ENCODE data around the gene NUP210L. TPM values are rescaled to one million over a fixed set of nuclear protein-coding genes. Genes with fewer than 3 reads are reported as not detected.
"Not testable (repeated sequence)": the region's sequence is repeated elsewhere in the genome, so short reads cannot be mapped to it uniquely, and the experiment has no call there.

NUP210L gene
- polyA plus RNA-seq, 4 donors = 0.06 to 0.14 (median 0.09) TPM

DNA sequence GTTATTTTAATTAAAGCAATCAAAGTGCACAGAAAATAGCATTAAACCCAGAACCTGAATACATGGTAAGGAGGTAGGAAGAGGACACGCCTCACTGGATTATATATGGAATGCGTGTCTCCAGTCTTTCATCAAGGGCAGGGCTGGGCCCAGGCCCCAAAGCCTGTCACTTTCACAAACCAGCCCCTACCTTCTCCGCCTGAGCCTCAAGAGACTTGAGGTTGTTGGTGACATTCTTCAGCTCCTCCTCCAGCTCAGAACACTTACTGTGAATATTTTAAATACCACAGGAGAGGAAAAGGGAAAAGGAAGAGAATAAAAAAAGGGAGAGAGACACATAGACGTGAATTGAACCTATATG is 16.3 kb upstream of the NUP210L start:
- DNase-seq (ENCODE audit: low read depth in 4 of 4, low spot score in 3 of 4) = no peak

DNA sequence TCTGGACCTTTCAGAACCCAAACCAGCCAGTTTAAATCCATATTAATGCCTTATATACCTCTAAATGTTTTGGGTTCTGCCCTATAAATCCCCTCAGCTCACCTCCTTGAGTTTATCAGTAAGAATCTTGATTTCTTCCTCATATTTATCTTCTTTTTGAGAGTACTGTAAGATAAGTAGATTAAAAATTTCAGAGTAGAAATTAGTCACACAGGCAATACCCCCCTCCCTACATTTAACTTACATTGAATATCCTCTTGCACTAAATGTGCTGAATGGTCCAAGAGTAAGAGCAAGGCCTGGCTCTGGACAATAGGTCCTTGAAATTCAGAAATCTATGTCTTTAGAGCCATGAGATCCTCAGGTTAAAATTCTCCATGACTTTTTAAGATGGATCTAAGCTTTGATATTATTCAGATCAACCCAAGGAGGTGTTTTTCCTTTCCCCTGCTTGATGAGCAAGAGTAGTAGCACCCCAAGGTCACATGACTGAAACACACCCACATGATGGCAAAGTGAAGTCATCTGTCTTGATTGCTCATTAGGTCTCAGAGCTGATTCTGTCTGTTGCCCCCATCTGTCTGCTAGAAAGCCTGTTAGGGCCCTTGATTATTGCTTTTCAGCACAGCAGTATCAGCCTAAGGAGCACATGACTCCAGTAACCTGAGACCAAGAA is 15.8 kb upstream of the NUP210L start:
- DNase-seq (ENCODE audit: low read depth in 4 of 4, low spot score in 3 of 4) = no peak

DNA sequence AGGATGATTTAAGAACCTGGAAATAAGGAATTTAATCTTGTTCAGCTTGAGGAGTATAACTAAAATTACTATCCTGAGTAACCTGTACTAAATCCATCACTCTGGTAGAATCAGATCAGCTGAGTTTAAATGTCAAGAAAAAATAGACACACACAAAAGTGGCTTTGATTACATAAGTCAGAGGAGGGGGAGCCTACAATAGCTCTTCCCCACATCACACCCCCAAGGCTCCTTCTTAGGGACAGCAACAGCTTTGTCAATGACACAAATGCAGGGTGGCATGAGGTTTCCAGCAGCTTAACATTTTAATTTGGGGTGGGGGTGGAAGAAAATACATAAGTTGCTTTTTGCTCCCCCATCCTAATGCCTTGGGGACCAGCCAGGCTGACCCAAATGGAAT is 12.6 kb upstream of the NUP210L start:
- no peak for DNase-seq (ENCODE audit: low read depth in 4 of 4, low spot score in 3 of 4)

DNA sequence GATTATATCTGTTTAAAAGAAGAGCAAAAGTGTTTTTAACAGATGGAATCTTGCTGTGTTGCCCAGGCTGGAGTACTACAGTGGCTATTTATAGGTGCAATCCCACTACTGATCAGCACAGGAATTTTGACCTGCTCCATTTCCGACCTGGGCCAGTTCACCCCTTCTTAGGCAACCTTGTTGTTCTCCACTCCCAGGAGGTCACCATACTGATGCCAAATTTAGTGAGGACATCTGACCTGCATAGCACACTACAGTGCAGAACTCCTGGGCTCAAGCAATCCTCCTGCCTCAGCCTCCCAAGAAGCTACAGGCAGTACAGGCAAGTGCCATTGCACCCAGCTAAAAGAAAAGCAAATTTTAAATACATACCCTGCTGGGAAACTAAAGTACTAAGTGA is 11.3 kb upstream of the NUP210L start:
- DNase-seq (ENCODE audit: low read depth in 4 of 4, low spot score in 3 of 4) = no peak

DNA sequence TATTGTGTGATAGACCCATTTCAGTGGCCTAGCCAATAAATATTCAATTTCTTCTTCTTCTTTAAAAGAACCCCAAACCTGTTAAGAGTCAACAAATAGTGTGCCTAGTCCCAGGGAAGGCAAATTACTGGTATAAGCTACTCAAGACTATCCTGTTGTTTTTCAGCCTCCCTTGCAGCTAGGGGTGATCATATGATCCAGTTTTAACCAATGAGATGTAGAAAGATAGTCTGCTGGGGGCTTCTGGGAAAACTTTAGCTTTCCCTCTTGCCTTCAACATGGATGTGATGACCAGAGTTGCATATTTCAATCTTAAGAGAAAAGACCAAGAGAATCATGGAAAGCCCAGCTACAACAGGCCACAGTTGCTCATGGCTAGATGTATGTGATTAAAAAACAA is 4.7 kb upstream of the NUP210L start:
- DNase-seq (ENCODE audit: low read depth in 4 of 4, low spot score in 3 of 4) = no peak

DNA sequence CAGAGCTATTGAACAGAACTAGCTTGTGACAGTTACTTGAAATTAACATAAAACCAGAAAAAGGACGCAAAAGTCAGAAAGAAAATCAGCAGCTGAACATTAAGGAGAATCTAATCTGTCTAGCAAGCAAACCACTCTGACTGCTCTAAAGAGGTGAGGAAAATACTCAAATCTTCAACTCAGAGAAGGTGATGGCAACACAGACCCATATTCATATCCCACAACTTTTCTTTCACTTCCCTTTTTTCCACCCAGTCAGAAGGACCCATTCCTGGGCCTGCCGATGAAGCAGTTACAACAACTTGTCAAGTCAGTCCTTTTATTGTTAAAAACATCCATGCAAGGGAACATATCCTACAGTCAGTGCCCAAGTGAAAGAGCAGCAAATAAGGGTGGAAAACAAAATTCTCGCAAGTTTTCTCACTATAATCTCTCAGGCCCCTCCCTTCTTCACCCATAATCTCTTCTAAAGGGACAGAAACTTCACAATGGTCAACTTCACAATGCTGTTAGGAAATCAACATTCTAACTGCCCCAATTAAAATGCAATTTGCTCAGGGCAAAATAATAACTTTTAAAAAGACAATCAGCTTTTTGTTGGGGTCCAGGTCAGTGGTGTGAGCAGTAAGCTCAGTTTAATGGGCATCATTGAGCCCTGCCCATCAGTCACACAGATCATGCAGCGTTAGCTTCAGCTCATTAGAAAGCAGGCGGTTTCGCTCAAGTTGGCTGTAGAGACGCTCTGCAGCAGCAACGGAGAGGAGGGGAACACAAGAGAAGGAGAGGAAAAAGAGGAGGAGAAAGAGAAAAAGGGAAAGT is 3.6 kb upstream of the NUP210L start:
- DNase-seq (ENCODE audit: low read depth in 4 of 4, low spot score in 3 of 4) = no peak

DNA sequence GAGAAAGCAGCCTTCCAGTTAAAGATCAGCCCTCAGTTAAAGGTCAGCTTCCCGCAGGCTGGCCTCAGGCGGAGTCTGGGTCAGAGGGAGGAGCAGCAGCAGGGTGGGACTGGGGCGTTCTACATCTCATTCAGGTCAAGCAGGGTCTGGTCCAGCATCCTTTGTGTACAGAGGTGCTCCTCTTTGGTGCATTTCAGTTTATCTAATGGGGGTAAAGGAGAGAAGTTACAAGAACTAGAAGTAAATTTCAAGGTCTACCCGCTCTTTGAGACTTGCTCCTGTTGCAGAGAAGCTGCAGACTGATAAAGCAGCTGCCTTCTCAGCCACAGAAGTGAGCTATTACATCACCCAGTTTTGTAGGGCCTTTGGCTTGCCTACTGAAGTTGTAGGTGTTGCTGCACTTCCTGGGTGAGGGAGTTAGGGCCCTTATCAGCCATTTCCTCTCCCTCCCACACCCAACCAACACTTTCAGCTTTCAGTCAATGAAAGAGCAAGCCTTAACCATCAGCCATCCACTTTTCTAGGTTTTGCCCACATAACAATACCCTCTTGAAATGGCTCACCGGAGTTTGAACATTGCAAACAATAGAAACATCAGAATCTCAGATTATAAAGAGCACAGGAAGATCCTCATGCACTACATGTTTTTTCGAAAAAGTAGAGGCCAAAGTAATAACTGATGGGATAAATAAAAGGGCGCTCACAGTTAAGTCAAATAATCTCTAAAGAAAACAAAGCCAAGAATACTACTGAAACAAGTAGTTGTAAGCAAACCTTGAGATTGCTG is 2.8 kb upstream of the NUP210L start:
- DNase-seq (ENCODE audit: low read depth in 4 of 4, low spot score in 3 of 4) = no peak

DNA sequence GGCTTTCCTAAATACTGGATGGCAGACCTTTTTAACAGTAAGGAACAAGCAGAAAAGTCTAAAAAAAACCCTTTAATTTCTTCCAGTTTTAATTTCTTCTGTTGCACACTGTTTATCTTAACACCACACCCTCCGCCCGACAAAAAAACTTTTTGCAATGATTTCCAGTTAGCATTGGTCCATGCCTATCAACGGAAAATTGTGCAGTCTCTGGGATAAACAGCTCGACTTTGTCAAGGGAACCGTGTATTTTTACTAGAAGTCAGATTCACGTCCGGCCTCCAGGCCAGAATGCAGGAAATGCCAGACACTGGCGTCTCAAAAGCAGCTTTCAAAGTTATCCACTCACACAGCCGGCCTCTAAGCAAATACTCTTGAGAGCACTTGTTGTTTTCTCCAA is 378 bp upstream of the NUP210L start:
- DNase-seq (ENCODE audit: low read depth in 4 of 4, low spot score in 3 of 4) = peak; percentile 1 to 29 (median 15)

DNA sequence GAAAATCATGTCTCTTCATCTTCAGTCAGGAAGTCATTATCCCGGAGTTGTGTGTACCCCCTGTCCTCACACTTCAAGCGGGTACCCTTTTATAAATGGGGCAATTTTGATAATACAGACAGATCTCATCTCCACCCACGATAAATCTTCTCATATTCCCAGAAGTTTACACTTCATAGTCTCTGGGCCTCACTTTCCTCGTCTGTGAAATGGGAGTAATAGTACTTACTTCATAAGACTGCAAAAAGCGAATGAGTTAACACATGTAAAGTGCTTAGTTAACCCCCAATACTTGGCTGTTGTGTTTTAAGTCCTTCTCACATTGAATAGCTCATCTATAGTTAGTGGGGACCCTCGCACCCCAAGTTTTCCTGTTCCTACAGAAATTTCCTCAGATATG is 820 bp downstream of the NUP210L start:
- DNase-seq (ENCODE audit: low read depth in 4 of 4, low spot score in 3 of 4) = no peak

DNA sequence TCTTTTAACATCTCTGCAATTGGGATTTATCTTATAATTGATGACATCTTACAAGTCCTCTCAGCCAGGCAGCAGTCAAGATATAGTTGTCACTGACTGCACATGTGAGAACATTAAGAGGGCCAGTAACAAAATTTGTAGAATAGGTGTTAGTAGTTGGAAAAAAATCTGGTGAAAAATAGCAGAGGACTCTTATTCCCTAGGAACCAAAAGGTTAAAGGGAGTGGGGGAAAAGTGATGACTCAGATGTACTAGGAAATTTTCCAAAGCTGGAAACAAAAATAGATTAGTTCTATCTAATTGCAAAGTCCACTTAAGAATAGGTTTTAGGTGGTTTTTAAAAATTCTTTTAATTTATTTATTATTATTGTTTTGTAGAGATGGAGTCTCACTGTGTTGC is 3.6 kb downstream of the NUP210L start:
- no peak for DNase-seq (ENCODE audit: low read depth in 4 of 4, low spot score in 3 of 4)

DNA sequence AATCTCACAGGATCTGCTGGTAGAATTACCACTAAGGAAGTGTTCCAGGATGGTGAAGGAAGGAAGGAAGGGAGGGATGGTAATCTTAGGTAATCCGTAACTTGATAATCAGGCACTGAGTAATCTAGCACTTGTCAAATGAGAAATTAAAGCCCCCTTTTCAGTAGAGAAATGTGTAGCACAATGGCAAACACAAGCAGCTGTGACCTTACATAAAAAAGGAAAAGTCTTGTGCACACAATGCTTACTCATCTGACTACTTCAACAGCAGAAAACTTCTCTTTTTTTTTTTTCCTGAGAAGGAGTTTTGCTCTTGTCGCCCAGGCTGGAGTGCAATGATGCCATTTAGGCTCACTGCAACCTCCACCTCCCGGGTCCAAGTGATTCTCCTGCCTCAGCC is 6.1 kb downstream of the NUP210L start:
- no peak for DNase-seq (ENCODE audit: low read depth in 4 of 4, low spot score in 3 of 4)

DNA sequence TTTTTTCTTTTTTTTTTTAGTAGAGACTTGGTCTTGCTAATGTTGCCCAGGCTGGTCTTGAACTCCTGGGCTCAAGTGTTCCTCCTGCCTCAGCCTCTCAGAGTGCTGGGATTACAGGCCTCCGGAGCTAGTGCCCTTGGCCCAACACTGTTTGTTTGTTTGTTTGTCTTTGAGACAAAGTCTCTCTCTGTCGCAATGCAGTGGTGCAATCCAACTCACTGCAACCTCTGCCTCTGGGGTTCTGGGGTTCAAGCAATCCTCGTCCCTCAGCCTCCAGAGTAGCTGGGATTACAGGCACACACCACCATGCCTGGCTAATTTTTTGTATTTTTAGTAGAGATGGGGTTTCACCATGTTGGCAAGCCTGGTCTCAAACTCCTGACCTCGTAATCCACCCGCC is 7.4 kb downstream of the NUP210L start:
- not testable (repeated sequence) for DNase-seq (ENCODE audit: low read depth in 4 of 4, low spot score in 3 of 4)

DNA sequence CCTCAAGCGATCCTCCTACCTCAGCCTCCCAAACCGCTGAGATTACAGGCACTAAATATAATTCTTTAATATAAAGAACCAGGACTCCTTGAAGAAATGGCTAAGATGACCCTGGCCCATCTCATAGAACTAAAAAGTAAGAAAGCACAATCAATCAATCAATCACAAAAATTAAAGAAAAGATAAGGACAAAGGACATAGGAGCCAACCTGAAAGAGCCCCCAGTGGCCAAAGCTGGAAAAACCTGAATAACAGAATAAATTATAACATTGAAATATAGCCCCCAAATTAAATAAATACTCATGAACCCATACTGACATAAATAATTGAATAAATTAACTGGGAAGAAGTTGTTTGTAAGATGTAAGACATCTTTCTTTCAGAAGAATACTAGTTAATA is 8.9 kb downstream of the NUP210L start:
- no peak for DNase-seq (ENCODE audit: low read depth in 4 of 4, low spot score in 3 of 4)

DNA sequence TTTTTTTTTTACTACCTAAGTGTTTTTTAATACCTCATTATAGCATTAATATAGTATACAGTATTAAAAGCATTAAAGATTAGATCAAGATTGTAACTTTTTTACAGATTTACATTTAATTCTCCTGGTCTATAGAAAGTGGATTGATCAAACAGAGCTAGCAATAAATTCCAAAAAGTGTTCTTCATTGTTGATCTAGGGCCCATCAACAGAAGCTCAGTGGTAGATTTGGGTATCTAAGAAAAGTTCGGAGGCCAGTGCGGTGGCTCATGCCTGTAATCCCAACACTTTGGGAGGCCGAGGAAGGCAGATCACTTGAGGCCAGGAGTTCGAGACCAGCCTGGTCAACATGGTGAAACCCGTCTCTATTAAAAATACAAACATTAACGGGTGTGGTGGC is 12.5 kb downstream of the NUP210L start:
- no peak for DNase-seq (ENCODE audit: low read depth in 4 of 4, low spot score in 3 of 4)

DNA sequence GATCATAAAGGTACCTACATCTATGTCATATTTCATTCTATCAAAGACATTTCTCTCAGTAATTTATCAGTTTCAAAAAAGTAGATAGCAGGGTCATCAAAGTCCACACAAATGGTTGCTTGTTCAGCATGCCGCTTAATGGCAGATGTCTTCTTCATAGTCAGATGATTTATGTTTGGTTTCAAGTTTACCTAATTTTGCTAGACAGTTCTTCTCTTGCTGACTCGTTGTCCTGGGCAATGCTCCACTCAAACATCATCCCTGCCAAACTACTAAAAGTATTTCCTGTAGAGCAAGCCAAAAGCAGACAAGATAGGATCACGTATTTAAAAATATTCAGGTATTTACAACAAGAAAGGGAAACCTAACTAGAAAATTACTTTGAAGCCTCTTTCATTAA is 13.6 kb downstream of the NUP210L start:
- DNase-seq (ENCODE audit: low read depth in 4 of 4, low spot score in 3 of 4) = no peak

DNA sequence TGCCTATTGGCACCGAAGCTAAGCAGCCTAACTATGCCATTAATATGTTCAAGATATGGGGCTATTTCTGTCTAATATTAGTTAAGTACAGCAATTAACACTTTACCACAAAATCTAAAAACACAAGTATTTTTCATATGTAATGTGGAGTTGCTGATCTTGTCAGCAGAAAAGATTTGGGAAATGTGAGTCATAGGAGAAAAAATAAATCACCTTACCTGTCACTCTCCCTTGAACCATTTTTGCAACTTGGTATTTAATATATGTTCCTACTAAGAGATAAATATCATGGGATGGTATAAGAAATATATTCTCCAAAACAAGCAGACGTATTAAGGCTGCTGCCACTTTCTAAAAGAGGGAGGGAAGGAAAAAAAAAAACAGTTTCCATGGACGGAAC is 17.0 kb downstream of the NUP210L start:
- no peak for DNase-seq (ENCODE audit: low read depth in 4 of 4, low spot score in 3 of 4)

DNA sequence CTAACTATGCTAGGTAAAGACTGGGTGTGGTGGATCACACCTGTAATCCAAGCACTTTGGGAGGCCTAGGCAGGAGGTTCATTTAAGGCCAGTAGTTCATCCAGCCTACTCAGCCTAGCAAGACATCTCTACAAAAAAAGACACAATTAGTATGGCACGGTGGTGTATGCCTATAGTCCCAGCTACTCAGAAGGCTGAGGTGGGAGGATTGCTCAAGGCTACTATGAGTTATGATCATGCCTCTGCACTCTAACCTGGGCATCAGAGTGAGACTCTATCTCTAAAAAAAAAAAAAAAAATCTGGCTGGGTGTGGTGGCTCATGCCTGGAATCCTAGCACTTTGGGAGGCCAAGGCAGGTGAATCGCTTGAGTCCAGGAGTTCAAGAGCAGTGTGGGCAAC is 21.6 kb downstream of the NUP210L start:
- no peak for DNase-seq (ENCODE audit: low read depth in 4 of 4, low spot score in 3 of 4)

DNA sequence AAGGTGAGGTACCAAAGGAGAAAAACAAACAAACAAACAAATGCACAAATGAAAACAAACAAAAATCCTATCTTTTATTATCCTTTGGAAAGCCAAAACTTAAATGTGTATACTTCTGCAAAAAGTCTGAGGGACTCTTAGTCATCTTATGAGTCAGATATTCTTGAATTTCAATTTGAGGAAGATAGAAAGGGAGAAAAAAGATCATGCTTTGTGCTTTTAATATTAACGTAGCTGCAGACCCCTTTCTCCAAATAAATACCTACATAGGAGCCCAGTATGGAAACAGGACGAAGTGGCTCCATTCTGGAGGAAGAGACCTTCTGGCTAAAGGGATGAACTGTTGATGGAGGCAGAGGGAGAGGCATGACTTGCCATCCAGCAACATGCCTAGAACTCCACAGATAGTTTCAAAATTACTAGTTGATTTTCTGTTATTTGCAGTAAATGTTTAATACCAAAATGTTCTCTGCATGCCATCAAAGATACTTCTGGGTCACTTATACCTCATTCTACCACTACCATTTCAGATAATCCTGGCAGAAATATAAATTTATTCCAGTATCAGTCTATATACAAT is 25.4 kb downstream of the NUP210L start:
- DNase-seq (ENCODE audit: low read depth in 4 of 4, low spot score in 3 of 4) = no peak

DNA sequence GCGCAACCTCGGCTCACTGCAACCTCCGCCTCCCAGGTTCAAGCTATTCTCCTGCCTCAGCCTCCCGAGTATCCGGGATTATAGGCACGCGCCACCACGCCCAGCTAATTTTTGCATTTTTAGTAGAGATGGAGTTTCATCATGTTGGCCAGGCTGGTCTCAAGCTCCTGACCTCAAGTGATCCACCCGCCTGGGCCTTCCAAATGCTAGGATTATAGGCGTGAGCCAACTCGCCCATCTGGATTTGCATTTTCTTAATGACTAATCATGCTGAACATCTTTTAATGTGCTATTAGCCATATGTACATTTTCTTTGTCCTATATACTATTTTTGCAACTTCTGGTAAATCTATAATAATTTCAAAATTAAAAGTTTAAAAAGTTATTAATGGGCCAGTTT is 31.7 kb downstream of the NUP210L start:
- not testable (repeated sequence) for DNase-seq (ENCODE audit: low read depth in 4 of 4, low spot score in 3 of 4)

DNA sequence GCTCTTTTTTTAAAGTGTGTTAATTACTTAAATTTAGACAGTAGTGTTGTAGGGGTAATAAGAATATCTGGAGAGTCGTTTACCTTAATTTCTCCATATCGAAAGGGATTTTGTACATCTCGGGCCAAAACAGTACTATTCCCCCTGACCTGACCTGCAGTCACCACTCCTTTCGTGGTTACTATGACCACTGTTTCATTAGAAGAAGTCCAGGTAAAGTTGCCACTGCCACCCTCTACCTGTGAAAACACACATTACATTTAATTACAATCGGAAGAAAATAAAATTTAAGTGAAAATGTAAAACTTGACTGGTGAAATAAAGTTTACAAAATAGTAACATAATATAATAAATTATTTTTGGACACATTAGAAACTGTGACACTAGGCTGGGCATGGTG is 37.2 kb downstream of the NUP210L start:
- no peak for DNase-seq (ENCODE audit: low read depth in 4 of 4, low spot score in 3 of 4)

DNA sequence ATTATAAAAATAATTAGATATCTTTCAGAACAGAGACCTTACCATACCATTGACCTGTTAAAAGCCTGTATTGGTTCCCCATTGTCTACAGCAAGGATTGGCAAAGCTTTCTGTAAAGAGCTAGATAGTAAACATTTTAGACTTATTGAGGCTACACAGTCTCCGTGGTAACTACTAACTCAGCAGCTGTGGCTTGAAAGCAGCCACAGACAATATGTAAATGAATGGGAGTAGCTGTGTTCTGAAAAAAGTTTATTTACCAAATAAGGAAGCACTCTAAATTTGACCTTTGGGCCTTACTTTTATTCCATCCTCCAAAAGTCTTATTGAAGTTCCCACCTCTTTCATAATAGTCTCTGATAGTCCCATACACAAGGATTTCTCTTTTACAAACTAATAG is 39.7 kb downstream of the NUP210L start:
- DNase-seq (ENCODE audit: low read depth in 4 of 4, low spot score in 3 of 4) = no peak
